ENCODE results near the gene NPY4R. TPM values are rescaled to one million over a fixed set of nuclear protein-coding genes. Genes with fewer than 3 reads are reported as not detected.
"Not testable (repeated sequence)": the region's sequence is repeated elsewhere in the genome, so short reads cannot be mapped to it uniquely, and the experiment has no call there.

Gene NPY4R
- total RNA-seq, 1 experiment from 2014 or later, result not detected

DNA sequence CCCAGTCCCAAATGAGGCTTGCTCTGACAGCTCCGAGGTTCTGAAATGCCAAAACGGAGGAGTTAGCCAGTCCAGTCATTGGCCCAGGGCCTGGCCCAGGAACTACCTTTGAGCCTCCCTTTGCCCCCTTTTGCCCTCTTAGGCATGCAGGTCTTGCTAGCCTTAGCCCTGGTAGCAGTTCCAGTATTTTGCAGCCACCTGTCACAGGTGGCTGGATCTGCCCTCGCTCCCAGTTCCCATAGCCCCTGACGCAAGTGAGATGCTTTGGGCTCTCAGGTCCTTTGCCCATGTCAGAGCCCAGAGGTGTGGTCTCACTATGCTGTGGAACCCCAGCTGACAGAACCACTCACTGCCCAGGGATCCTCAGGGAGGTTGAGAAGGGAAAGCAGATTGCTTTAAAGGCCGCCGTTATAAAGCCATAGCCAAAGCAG, 48.7 kb upstream of the NPY4R start:
- H3K4me2 ChIP-seq (ENCODE audit: insufficient read depth, insufficient read length, low read length), result no peak overlapping the region
- H2BK12ac ChIP-seq (ENCODE audit: insufficient read length, low read depth, low read length), result no peak overlapping the region
- peak; percentile 26 for DNase-seq
- no peaks in the 10 kb centered on the region for H3K23me2 ChIP-seq (ENCODE audit: insufficient read length, low read depth, low read length, poor library complexity, severe bottlenecking)
- H2BK20ac ChIP-seq (ENCODE audit: low read depth, low read length, poor library complexity, severe bottlenecking), result no peak overlapping the region
- WGBS (ENCODE audit: extremely low coverage, insufficient read length, low lambda C conversion rate), result no CpG with 5 or more reads among the region's 6 CpGs
- H2BK5ac ChIP-seq (ENCODE audit: insufficient read length, low read length), result no peak overlapping the region
- H3K4me3 Mint-ChIP-seq, result no peak overlapping the region
- peaks cover 3% of the 10 kb centered on the region; the same call in 1 of the 2 replicates for H3K27me3 Mint-ChIP-seq (ENCODE audit: low read depth)
- no peak overlapping the region for H4K91ac ChIP-seq (ENCODE audit: insufficient read length, low read depth, low read length)
- no peak overlapping the region for H3K27ac ChIP-seq (ENCODE audit: insufficient read length, low read depth, low read length)
- H3K18ac ChIP-seq (ENCODE audit: insufficient read length, low read depth, low read length), result no peak overlapping the region
- H2BK15ac ChIP-seq (ENCODE audit: low read depth, low read length), result no peak overlapping the region
- TF ChIP-seq, protein P1, sequence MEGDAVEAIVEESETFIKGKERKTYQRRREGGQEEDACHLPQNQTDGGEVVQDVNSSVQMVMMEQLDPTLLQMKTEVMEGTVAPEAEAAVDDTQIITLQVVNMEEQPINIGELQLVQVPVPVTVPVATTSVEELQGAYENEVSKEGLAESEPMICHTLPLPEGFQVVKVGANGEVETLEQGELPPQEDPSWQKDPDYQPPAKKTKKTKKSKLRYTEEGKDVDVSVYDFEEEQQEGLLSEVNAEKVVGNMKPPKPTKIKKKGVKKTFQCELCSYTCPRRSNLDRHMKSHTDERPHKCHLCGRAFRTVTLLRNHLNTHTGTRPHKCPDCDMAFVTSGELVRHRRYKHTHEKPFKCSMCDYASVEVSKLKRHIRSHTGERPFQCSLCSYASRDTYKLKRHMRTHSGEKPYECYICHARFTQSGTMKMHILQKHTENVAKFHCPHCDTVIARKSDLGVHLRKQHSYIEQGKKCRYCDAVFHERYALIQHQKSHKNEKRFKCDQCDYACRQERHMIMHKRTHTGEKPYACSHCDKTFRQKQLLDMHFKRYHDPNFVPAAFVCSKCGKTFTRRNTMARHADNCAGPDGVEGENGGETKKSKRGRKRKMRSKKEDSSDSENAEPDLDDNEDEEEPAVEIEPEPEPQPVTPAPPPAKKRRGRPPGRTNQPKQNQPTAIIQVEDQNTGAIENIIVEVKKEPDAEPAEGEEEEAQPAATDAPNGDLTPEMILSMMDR (conservative IDR thresholded peaks at IDR 0.05), result no peak
- H3K4me1 Mint-ChIP-seq, result no peaks in the 10 kb centered on the region
- H4K20me1 ChIP-seq (ENCODE audit: control insufficient read depth, insufficient read depth, insufficient read length), result no peaks in the 10 kb centered on the region
- H2AK5ac ChIP-seq (ENCODE audit: insufficient read length, low read length), result no peak overlapping the region
- H3K79me1 ChIP-seq (ENCODE audit: insufficient read depth, low read depth, low read length, poor library complexity, severe bottlenecking), result no peaks in the 10 kb centered on the region
- H3K27me3 ChIP-seq (ENCODE audit: insufficient read depth, low read length), result no peaks in the 10 kb centered on the region
- no peaks in the 10 kb centered on the region for H3K36me3 Mint-ChIP-seq (ENCODE audit: insufficient read depth in 1 of 3, low read depth in 3 of 3)
- no peak overlapping the region for H2BK120ac ChIP-seq (ENCODE audit: low read depth, low read length, poor library complexity, severe bottlenecking)
- no peak overlapping the region for H3K4ac ChIP-seq (ENCODE audit: low read depth, low read length)
- H3T11ph ChIP-seq (ENCODE audit: low read length), result no peak overlapping the region
- H3K14ac ChIP-seq (ENCODE audit: insufficient read depth, low read length), result no peak overlapping the region; the same call in 1 of the 2 replicates
- no peaks in the 10 kb centered on the region for H3K79me2 ChIP-seq (ENCODE audit: insufficient read depth, low read length)
- H3K27ac Mint-ChIP-seq, result peak overlapping the region in 1 of 3 experiments; percentile 41; a peak in 2 of 7 replicates
- no peaks in the 10 kb centered on the region for H3K9me3 ChIP-seq (ENCODE audit: control insufficient read depth, low read depth, low read length)
- H3K9ac ChIP-seq (ENCODE audit: extremely low read depth, insufficient read length, low read length), result no peak overlapping the region
- H4K5ac ChIP-seq (ENCODE audit: insufficient read length, low read depth, low read length), result no peak overlapping the region
- H3K9me3 Mint-ChIP-seq, result no peaks in the 10 kb centered on the region
- H3K4me1 ChIP-seq (ENCODE audit: insufficient read depth, low read length), result no peaks in the 10 kb centered on the region
- no peak overlapping the region for H3K23ac ChIP-seq (ENCODE audit: insufficient read length, low read depth, low read length)
- no peak overlapping the region for H3K56ac ChIP-seq (ENCODE audit: insufficient read length, low read depth, low read length)
- H4K8ac ChIP-seq (replicated peaks; ENCODE audit: insufficient read length, low read depth, low read length), result no peak overlapping the region
- H2AFZ ChIP-seq (ENCODE audit: low read length), result no peak overlapping the region

DNA sequence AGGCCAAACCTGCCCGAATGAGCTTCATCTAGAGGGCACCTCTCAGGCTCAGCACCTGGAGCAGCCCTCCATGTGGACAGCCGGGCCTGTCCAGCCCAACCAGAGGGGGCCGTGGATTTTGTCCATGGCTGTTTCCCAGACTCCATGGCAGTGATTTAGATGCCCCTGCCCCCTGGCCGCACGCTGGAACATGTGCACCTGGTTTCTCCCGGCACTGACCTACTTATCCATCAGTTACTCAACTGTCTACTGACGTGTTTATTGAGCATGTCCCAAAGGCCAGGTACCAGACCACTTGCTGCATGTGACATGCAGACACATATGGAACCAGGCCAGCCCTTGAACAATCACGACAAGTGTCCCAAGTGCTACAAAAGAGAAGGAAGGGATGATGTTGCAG, 47.6 kb upstream of the NPY4R start:
- H3K18ac ChIP-seq (ENCODE audit: insufficient read length, low read depth, low read length); H2AFZ ChIP-seq (ENCODE audit: low read length); H3K27me3 Mint-ChIP-seq (ENCODE audit: low read depth); H3K9me3 ChIP-seq (ENCODE audit: control insufficient read depth, low read depth, low read length); H4K91ac ChIP-seq (ENCODE audit: insufficient read length, low read depth, low read length); H3K23ac ChIP-seq (ENCODE audit: insufficient read length, low read depth, low read length); H2AK5ac ChIP-seq (ENCODE audit: insufficient read length, low read length); H3K14ac ChIP-seq (ENCODE audit: insufficient read depth, low read length); H3K27me3 ChIP-seq (ENCODE audit: insufficient read depth, low read length); H4K8ac ChIP-seq (replicated peaks; ENCODE audit: insufficient read length, low read depth, low read length); H3T11ph ChIP-seq (ENCODE audit: low read length); H3K79me1 ChIP-seq (ENCODE audit: insufficient read depth, low read depth, low read length, poor library complexity, severe bottlenecking); H3K4me1 Mint-ChIP-seq; H3K4me2 ChIP-seq (ENCODE audit: insufficient read depth, insufficient read length, low read length); DNase-seq; H3K9me3 Mint-ChIP-seq; H3K9ac ChIP-seq (ENCODE audit: extremely low read depth, insufficient read length, low read length); H4K5ac ChIP-seq (ENCODE audit: insufficient read length, low read depth, low read length); H3K4me3 Mint-ChIP-seq; H3K79me2 ChIP-seq (ENCODE audit: insufficient read depth, low read length); H3K4ac ChIP-seq (ENCODE audit: low read depth, low read length); H3K4me1 ChIP-seq (ENCODE audit: insufficient read depth, low read length); H3K56ac ChIP-seq (ENCODE audit: insufficient read length, low read depth, low read length); H3K36me3 Mint-ChIP-seq (ENCODE audit: insufficient read depth in 1 of 3, low read depth in 3 of 3); H2BK5ac ChIP-seq (ENCODE audit: insufficient read length, low read length); H4K20me1 ChIP-seq (ENCODE audit: control insufficient read depth, insufficient read depth, insufficient read length); H2BK20ac ChIP-seq (ENCODE audit: low read depth, low read length, poor library complexity, severe bottlenecking); H3K23me2 ChIP-seq (ENCODE audit: insufficient read length, low read depth, low read length, poor library complexity, severe bottlenecking); H3K27ac Mint-ChIP-seq; H2BK12ac ChIP-seq (ENCODE audit: insufficient read length, low read depth, low read length); H3K27ac ChIP-seq (ENCODE audit: insufficient read length, low read depth, low read length); H2BK15ac ChIP-seq (ENCODE audit: low read depth, low read length); H2BK120ac ChIP-seq (ENCODE audit: low read depth, low read length, poor library complexity, severe bottlenecking): not testable (repeated sequence)
- WGBS (ENCODE audit: extremely low coverage, insufficient read length, low lambda C conversion rate), result no CpG with 5 or more reads among the region's 8 CpGs

Measured in H9 (cell line).